HL-60/S4 (cell line): ENCODE results near the gene TMEM33.
"Not testable (repeated sequence)": the region's sequence is repeated elsewhere in the genome, so short reads cannot be mapped to it uniquely, and the experiment has no call there.

Source experiments
- in situ Hi-C: fragments of 300-500 bp; cut with MboI; formaldehyde crosslinking; loops from 2 replicates; pipeline ENCODE4 v1.14.3; 2022; ENCODE audit warnings: low sequenced_read_pairs

Gene TMEM33

DNA sequence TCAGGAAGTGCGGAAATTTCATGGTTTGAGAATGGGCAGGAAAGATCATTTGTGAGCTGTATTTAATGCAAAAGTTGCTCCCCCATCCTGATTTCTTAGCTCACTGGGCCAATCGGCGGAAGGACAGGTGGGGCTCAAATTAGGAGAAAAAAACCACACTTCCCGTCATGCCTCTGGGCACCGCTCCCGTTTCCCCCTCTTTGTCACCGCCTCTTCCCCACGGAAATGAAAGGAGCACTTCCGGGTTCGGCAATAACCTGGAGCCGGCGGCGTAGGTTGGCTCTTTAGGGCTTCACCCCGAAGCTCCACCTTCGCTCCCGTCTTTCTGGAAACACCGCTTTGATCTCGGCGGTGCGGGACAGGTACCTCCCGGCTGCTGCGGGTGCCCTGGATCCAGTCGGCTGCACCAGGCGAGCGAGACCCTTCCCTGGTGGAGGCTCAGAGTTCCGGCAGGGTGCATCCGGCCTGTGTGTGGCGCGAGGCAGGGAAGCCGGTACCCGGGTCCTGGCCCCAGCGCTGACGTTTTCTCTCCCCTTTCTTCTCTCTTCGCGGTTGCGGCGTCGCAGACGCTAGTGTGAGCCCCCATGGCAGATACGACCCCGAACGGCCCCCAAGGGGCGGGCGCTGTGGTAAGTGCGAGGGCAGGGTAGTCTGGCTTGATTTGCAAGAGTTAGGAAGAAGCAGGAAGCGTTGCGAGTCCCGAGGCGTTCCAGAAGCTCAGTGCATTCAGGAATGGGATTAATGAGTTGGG lies at the start of gene TMEM33:
TSS of gene TMEM33 (plus strand) at position 529 of the 751 bp plus-strand sequence. CDS start at position 585, 56 bp downstream.
- in situ Hi-C loops: no loop called here

GRCh38 chr4:41885456-41885855 lies 49.8 kb upstream of the TMEM33 start:
- in situ Hi-C loops: loop anchor here (10.0 to 25.0 kb wide), 2 partner anchors 191 to 598 kb away; no protein-coding TSS in a partner anchor

- in situ Hi-C loops: loop anchor here (10.0 to 25.0 kb wide), 2 partner anchors 192 to 600 kb away; no protein-coding TSS in a partner anchor
Measured at GRCh38 chr4:41887277-41887676, 48.0 kb upstream of the TMEM33 start.

DNA sequence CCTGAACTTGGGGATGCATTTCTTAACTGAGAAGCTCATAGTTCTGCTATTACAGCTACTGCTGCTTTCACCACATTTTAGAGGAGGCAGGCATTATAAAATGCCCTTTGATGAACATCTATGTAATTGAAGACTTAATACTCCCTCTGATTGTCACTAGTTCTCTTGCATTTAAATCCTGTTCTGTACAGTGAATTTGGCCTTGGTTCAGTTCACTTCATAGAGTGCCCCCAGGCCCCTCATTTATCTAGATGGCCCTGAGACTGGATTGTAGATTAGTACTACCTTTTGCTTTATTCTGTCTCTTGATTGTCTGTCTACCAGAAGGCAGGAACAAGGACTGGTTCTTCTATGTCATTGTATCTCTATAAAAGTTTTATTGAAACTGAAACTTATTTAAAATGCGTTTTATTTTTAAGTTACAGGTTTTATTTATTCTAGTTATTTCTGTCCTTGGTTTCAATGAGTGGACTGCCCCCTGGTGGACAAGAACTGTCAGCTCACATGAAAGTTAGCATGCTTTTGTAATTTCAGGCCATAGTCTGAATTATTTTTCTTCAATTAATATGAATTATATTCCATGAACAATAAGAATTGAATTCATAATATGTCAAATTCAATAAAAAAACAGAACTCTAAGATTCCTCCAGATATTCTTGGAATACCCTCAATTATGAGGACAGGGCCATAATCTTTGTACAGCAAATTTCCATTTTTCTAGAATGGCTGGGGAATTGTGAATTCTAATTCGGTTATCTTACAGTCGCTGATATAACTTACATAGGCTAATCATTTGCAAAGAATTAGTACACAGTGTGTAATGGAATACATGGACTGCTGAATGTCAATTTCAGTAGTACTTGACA lies 47.2 kb upstream of the TMEM33 start:
- in situ Hi-C loops: loop anchor here (10.0 to 25.0 kb wide), 2 partner anchors 193 to 601 kb away; no protein-coding TSS in a partner anchor

GRCh38 chr4:41888687-41889074 lies 46.5 kb upstream of the TMEM33 start:
- in situ Hi-C loops: loop anchor here (10.0 to 25.0 kb wide), 2 partner anchors 194 to 601 kb away; no protein-coding TSS in a partner anchor

GRCh38 chr4:41889317-41889716 lies 45.9 kb upstream of the TMEM33 start:
- in situ Hi-C loops: loop anchor here (10.0 to 25.0 kb wide), 2 partner anchors 195 to 602 kb away; no protein-coding TSS in a partner anchor

DNA sequence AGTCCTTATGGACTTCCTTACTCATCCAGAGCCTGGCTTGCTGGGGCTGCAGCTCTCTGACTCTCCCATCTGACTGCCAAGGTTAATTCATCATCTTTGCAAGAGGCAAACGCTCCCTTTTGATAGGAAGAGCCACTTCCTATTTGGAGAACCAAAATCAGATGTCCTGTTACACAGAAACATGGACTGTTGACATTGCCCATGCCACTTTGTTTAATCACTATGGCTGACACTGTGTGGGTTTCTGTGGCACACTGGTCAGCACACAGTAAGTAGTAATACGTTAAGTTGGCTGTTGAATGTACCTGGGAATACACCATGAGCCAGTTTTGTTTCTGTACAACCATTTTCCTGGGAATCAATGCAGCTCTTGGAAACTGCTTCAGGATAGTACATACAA lies 45.1 kb upstream of the TMEM33 start:
- in situ Hi-C loops: loop anchor here (25.0 kb wide), 1 partner anchor 603 kb away; no protein-coding TSS in a partner anchor

GRCh38 chr4:41896648-41897047 lies 38.6 kb upstream of the TMEM33 start:
- in situ Hi-C loops: loop anchor here (25.0 kb wide), 1 partner anchor 609 kb away; no protein-coding TSS in a partner anchor

DNA sequence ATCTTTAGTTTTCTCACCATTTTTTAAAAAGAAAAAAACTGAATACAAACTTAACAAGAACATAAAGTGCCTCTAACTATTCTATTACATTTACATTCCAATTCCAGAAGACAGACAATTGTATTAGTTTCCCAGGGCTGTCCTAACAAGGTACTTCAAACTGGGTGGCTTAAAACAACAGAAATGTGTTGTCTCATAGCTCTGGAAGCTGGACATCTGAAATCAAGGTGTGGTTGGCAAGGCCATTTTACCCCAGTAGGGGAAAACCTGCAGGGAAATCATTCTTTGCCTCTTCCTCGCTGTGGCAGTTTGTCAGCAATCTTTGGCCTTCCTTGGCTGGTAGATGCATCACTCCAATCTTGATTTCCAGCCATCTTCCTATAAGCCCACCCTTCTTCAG lies 37.5 kb upstream of the TMEM33 start:
- in situ Hi-C loops: loop anchor here (25.0 kb wide), 1 partner anchor 610 kb away; no protein-coding TSS in a partner anchor

DNA sequence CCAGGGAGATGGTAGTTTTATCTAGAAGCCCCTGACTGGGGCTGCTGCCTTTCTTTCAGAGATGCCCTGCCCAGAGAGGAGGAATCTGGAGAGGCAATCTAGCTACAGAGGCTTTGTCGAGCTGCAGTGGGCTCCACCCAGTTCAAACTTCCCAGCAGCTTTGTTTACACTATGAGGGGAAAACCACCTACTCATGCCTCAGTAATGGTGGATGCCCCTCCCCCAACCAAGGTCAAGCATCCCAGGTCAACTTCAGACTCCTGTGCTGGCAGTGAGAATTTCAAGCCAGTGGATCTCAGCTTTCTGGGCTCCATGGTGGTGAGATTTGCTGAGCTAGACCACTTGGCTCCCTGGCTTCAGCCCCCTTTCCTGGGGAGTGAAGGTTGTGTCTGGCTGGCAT lies 26.1 kb upstream of the TMEM33 start:
- in situ Hi-C loops: not testable (repeated sequence)

- in situ Hi-C loops: no loop called here
Measured at GRCh38 chr4:41912546-41912945, 22.7 kb upstream of the TMEM33 start.

- in situ Hi-C loops: no loop called here
Measured at GRCh38 chr4:41913509-41913908, 21.7 kb upstream of the TMEM33 start.

DNA sequence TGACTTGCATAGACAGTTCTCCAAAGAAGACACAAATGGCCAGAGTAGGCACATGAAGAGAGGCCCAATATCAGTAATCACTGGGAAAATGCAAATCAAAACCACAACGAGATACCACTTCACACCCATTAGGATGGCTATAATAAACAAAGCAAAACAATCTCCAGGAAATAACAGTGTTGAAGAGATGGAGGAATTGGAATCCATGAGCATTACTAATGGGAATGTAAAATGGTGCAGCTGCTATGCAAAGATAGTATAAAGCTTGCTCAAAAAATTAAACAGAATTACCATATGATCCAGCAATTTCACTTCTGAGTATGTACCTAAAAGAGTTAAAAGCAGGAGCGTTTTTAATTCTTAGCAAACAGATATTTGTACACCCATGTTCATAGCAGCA lies 17.0 kb upstream of the TMEM33 start:
- in situ Hi-C loops: no loop called here

- in situ Hi-C loops: not testable (repeated sequence)
Measured at GRCh38 chr4:41920416-41920815, 14.8 kb upstream of the TMEM33 start.

DNA sequence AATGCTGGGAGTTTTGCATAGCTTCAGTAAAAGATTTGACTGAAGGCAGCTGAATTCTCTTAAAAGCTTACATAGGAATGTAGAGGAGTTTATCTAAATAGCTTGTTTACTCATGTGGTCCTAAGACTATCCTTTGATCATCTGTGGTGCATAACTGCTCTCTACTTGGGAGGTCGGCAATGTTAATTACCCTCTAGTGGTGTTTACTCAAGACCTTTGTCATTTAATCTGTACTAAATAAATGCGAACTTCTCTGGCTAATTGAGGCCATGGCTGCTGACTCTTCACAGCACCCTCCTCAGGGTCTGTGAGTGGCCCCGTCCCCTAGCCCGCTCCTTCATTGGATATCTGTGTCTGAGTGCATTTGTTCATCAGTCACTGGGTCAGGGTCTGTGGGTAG lies 13.8 kb upstream of the TMEM33 start:
- in situ Hi-C loops: no loop called here

DNA sequence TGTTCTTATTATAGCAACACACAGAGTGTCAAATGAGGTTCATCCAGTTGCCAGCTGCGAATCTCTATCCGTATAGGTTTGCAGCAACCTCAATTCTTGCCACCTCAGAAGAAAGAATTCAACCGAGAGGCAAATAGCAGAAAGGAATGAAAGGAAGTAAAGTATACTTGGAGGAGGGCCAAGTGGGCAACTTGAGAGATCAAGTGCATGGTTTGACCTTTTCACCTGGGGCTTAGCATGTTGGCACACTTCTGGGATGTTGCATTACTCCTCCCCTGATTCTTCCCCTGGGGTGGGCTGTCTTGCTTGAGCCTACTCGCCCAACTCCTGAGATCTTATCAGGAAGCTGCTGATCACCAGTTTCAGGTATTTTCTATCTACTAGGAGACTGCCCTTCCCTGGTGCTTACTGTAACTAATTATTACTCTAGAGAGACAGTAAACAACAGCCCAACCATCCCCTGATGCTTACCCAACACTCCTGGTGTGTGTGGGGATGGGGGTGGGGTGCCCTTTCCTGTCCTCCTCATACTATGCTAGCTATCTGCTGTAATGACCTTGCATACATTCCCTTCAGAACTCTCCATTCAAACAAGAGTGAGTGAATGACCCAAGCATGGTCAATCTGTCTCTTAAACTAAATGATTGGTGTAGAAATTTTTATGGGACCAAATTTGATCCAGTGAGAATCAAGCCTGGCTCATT lies 7.3 kb upstream of the TMEM33 start:
- in situ Hi-C loops: no loop called here

GRCh38 chr4:41930139-41930831 lies 4.9 kb upstream of the TMEM33 start:
- in situ Hi-C loops: no loop called here

DNA sequence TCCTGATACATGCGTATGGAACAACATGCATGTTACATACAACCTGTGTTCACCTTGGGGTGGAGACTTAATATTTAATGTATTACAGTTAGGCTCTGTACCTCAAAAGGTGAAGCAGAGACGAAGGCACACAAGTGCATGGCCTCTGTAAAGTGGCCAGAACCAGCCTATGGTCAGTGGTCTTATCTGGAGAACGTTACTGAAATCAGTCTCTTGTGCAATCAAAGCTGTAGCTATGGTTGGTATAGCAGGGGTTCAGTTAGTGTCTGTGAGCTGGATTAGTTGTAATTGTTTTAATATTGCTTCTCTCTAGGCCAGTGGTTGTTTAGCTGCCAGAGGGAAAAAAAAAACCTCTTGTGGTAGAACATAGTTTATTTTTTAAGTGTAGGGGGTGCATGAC lies 2.2 kb upstream of the TMEM33 start:
- in situ Hi-C loops: no loop called here

DNA sequence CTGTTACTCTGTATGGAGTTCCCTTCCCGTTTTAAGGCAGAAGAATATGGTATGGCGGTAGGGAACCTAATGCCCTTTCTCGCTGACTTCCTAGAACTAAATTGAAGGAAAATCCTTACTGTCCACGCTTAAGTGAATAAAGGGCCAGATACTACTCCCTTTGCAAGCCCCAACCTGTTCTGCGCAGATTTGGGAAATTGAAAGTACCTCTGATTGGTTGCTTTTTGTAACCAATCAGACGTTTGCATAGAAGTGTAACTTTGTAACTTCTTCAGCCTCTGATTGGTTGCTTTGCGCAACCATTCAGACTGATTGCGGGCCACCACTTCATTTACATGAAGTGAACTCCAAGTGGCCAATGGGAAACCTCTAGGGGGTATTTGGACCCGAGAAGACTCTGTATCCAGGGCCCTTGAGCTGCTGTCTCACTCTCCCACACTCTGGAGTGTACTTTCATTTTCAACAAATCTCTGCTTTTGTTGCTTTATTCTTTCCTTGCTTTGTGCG lies 1.2 kb upstream of the TMEM33 start:
- in situ Hi-C loops: no loop called here

DNA sequence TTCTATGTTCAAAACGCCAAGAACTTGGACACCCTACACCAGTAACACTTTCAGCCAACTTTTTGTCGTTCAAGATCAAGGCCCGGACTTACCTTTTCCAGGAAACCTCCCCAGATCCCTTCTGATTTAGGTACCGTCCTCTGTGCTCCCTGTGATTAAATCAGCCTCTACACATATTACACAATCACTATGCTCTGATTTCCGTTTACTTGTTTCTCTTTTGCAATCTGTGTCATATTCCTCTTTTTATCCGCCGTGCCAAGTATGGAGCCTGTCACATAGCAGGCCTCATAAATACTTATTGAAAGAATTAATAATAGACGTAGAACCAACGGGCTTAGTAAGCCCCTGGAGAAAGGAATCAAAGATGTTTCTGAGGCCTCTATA lies 722 bp upstream of the TMEM33 start:
- in situ Hi-C loops: no loop called here
